ENCODE data around the gene PRKG2. TPM values are rescaled to one million over a fixed set of nuclear protein-coding genes. Genes with fewer than 3 reads are reported as not detected.

Gene PRKG2
- total RNA-seq, 4 donors from 2014 or later, result 0.91 to 6.5 (median 2.8) TPM

- intact Hi-C loops (cut with DNase I), result no loop called here
- no peaks in the 10 kb centered on the region for H3K4me1 ChIP-seq
- peaks cover 0 to 4% (median 0%) of the 10 kb centered on the region in 4 donors for H3K27me3 ChIP-seq
- no peak overlapping the region for H3K27ac ChIP-seq
- TF ChIP-seq POLR2A (IDR thresholded peaks at IDR 0.05) (no peak), CTCF (IDR thresholded peaks at IDR 0.05) (no peak)
- no peaks in the 10 kb centered on the region for H3K9me3 ChIP-seq
- DNase-seq, result no peak
- H3K36me3 ChIP-seq, result no peaks in the 10 kb centered on the region
- no peak overlapping the region for H3K4me3 ChIP-seq
- WGBS, 2 donors, result 20 to 29% methylated on average over 2 of the region's 2 CpGs
Observed at GRCh38 chr4:81071013-81071412, 144.0 kb downstream of the PRKG2 start.

GRCh38 chr4:81069706-81070331 is 145.2 kb downstream of the PRKG2 start:
- TF ChIP-seq POLR2A (IDR thresholded peaks at IDR 0.05) (no peak), CTCF (IDR thresholded peaks at IDR 0.05) (peak; percentile 40 to 94 (median 82))

GRCh38 chr4:81065446-81065845 is 149.6 kb downstream of the PRKG2 start:
- Histone ChIP-seq H3K27me3 (no peaks in the 10 kb centered on the region), H3K36me3 (no peaks in the 10 kb centered on the region), H3K4me1 (no peaks in the 10 kb centered on the region), H3K27ac (no peak overlapping the region), H3K9me3 (no peaks in the 10 kb centered on the region), H3K4me3 (no peak overlapping the region)
- no peak for DNase-seq
- 54 to 59% methylated on average over 5 of the region's 5 CpGs for WGBS, 2 donors
- TF ChIP-seq POLR2A (IDR thresholded peaks at IDR 0.05) (no peak), CTCF (IDR thresholded peaks at IDR 0.05) (no peak)
- intact Hi-C loops (cut with DNase I), result loop anchor here (5.0 kb wide), 1 partner anchor 287 kb away; no protein-coding TSS in a partner anchor

More at GRCh38 chr4:81069706-81070331, 145.2 kb downstream of the PRKG2 start:
- Histone ChIP-seq H3K36me3 (no peaks in the 10 kb centered on the region), H3K4me3 (no peak overlapping the region), H3K27me3 (peaks cover 0 to 1% (median 0%) of the 10 kb centered on the region in 4 donors), H3K27ac (no peak overlapping the region), H3K9me3 (no peaks in the 10 kb centered on the region), H3K4me1 (no peaks in the 10 kb centered on the region)
- DNase-seq, result no peak
- 4 to 8% methylated on average over 6 of the region's 6 CpGs for WGBS, 2 donors
- intact Hi-C loops (cut with DNase I), result loop anchor here (5.0 kb wide), 1 partner anchor 282 kb away; no protein-coding TSS in a partner anchor

GRCh38 chr4:81062001-81062400 is 153.0 kb downstream of the PRKG2 start:
- Histone ChIP-seq H3K27ac (no peak overlapping the region), H3K36me3 (no peaks in the 10 kb centered on the region), H3K4me1 (no peaks in the 10 kb centered on the region), H3K27me3 (no peaks in the 10 kb centered on the region), H3K4me3 (no peak overlapping the region), H3K9me3 (no peaks in the 10 kb centered on the region)
- no peak for TF ChIP-seq POLR2A (IDR thresholded peaks at IDR 0.05)
- intact Hi-C loops (cut with DNase I), result no loop called here
- no peak for DNase-seq
- 10 to 29% methylated on average over 1 of the region's 1 CpG for WGBS, 2 donors

GRCh38 chr4:81061344-81061730 is 153.7 kb downstream of the PRKG2 start:
- Histone ChIP-seq H3K27ac (no peak overlapping the region), H3K4me3 (no peak overlapping the region), H3K36me3 (no peaks in the 10 kb centered on the region), H3K4me1 (no peaks in the 10 kb centered on the region), H3K27me3 (no peaks in the 10 kb centered on the region), H3K9me3 (no peaks in the 10 kb centered on the region)
- intact Hi-C loops (cut with DNase I), result no loop called here
- DNase-seq, result no peak
- TF ChIP-seq POLR2A (IDR thresholded peaks at IDR 0.05), result no peak
- no peak for TF ChIP-seq CTCF (IDR thresholded peaks at IDR 0.05)

Data from esophagus squamous epithelium (tissue), 5 donors.